Measurements from ENCODE around the gene GHITM.
"Not testable (repeated sequence)": the region's sequence is repeated elsewhere in the genome, so short reads cannot be mapped to it uniquely, and the experiment has no call there.

Gene GHITM

GRCh38 chr10:84176836-84177474 lies 37.6 kb downstream of the GHITM start:
- DNase-seq = no peak

- DNase-seq = peak; percentile 73
Measured at GRCh38 chr10:84177541-84178141, 38.3 kb downstream of the GHITM start.

GRCh38 chr10:84178160-84178609 lies 38.9 kb downstream of the GHITM start:
- no peak for DNase-seq

- DNase-seq = peak; percentile 32 to 64
Measured at GRCh38 chr10:84179059-84179710, 39.9 kb downstream of the GHITM start.

GRCh38 chr10:84180386-84180785 lies 41.1 kb downstream of the GHITM start:
- not testable (repeated sequence) for DNase-seq

- no peak for DNase-seq
Measured at GRCh38 chr10:84181631-84182030, 42.3 kb downstream of the GHITM start.

- no peak for DNase-seq
Measured at GRCh38 chr10:84184517-84184916, 45.2 kb downstream of the GHITM start.

- DNase-seq = no peak
Measured at GRCh38 chr10:84185526-84186175, 46.3 kb downstream of the GHITM start.

GRCh38 chr10:84188815-84189214 lies 49.5 kb downstream of the GHITM start:
- no peak for DNase-seq

- no peak for DNase-seq
Measured at GRCh38 chr10:84190621-84191020, 51.3 kb downstream of the GHITM start.

GRCh38 chr10:84191106-84191505 lies 51.8 kb downstream of the GHITM start:
- peak in 1 of 2 donors; percentile 29 for DNase-seq

GRCh38 chr10:84193327-84193726 lies 54.0 kb downstream of the GHITM start:
- DNase-seq = no peak

GRCh38 chr10:84193846-84194423 lies 54.6 kb downstream of the GHITM start:
- DNase-seq = no peak

GRCh38 chr10:84194424-84195043 lies 55.2 kb downstream of the GHITM start, which contains the start of gene CDHR1:
Gene CDHR1 (plus strand): TSS chr10:84194537. CDS start chr10:84194761, 224 bp downstream.
- DNase-seq = peak; percentile 57 to 62

- DNase-seq = no peak
Measured at GRCh38 chr10:84195044-84195830, 55.9 kb downstream of the GHITM start.

- no peak for DNase-seq
Measured at GRCh38 chr10:84196083-84196482, 56.8 kb downstream of the GHITM start.

- no peak for DNase-seq
Measured at GRCh38 chr10:84196941-84197340, 57.6 kb downstream of the GHITM start.

GRCh38 chr10:84197643-84198042 lies 58.3 kb downstream of the GHITM start:
- DNase-seq = no peak

GRCh38 chr10:84198206-84198915 lies 59.1 kb downstream of the GHITM start:
- DNase-seq = no peak

GRCh38 chr10:84200537-84201243 lies 61.4 kb downstream of the GHITM start:
- DNase-seq = no peak

GRCh38 chr10:84201244-84201606 lies 61.9 kb downstream of the GHITM start:
- no peak for DNase-seq
